ENCODE data around the gene RNF126.
A peak's percentile ranks its signal among the peaks of the same experiment; 100 is the strongest.

Gene RNF126

DNA sequence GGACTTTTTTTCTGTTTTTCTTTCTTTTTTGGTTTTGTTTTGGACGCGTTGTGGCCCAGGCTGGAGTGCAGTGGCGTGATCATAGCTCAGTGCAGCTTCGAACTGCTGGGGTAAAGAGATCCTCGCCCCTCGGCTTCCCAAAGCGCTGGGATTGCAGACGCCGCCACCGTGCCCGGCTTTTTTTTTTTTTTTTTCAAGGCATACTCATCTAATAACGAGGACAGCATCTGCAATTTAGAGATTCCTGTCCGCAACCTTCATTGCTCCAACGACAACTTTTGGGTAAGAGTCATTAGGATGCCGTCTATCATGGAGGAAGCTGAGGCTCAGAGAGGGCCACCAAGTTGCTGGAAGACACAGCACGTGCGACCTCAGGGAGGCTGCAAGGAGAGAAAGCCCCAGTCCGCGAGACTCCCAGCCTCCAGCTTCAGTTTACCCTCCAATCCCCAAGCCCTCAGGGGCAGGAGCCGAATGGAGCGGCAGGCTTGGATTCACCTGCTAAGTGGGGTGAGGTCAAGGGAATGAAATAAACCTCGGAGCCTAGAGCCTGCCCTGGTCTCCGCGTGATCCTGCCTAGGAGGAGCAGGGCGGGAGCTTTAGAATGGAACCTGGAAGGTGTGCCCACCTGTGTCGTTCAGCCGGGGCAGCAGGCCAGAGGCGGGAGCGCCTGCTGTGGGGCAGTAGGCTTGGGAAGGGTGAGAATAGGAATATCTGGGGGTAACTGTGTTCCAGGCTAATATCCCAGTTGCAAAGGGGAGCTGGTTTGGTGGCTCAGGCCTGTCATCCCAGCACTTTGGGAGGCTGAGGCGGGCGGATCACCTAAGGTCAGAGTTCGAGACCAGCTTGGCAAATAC, 29.0 kb downstream of the RNF126 start:
- ATAC-seq (ENCODE audit: insufficient read depth, low read depth): no peak; the same call in 1 of the 3 replicates
- Histone ChIP-seq H4K20me1 (ENCODE audit: insufficient read depth, low read length) (peaks cover 20% of the 10 kb centered on the region), H3K4me2 (ENCODE audit: insufficient read depth, low read length) (peak overlapping the region; percentile 100), H3K27me3 (ENCODE audit: insufficient read depth, low read length, poor library complexity) (no peaks in the 10 kb centered on the region), H3K9ac (ENCODE audit: low read depth, low read length) (peak overlapping the region; percentile 94), H3K9me3 (ENCODE audit: insufficient read depth, low read length, severe bottlenecking) (no peaks in the 10 kb centered on the region), H3K4me1 (ENCODE audit: insufficient read depth, low read length) (peaks cover 38% of the 10 kb centered on the region), H3K4me3 (ENCODE audit: low read depth in 1 of 2, low read length in 2 of 2) (peak overlapping the region; percentile 99 to 100), H3K36me3 (ENCODE audit: insufficient read depth, low read length) (peaks cover 21% of the 10 kb centered on the region), H3K27ac (ENCODE audit: low read length) (peak overlapping the region; percentile 81), H2AFZ (ENCODE audit: low read depth, low read length) (peak overlapping the region; percentile 94), H3K79me2 (ENCODE audit: insufficient read depth, low read length) (peaks cover 46% of the 10 kb centered on the region)
- no peak for DNase-seq
- TF ChIP-seq, protein P1, sequence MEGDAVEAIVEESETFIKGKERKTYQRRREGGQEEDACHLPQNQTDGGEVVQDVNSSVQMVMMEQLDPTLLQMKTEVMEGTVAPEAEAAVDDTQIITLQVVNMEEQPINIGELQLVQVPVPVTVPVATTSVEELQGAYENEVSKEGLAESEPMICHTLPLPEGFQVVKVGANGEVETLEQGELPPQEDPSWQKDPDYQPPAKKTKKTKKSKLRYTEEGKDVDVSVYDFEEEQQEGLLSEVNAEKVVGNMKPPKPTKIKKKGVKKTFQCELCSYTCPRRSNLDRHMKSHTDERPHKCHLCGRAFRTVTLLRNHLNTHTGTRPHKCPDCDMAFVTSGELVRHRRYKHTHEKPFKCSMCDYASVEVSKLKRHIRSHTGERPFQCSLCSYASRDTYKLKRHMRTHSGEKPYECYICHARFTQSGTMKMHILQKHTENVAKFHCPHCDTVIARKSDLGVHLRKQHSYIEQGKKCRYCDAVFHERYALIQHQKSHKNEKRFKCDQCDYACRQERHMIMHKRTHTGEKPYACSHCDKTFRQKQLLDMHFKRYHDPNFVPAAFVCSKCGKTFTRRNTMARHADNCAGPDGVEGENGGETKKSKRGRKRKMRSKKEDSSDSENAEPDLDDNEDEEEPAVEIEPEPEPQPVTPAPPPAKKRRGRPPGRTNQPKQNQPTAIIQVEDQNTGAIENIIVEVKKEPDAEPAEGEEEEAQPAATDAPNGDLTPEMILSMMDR (IDR thresholded peaks at IDR 0.05; ENCODE audit: borderline replicate concordance, extremely low read depth, low read length, poor library complexity, severe bottlenecking): no peak
- no peak for TF ChIP-seq EZH2 (IDR thresholded peaks at IDR 0.05; ENCODE audit: borderline replicate concordance, low read depth, low read length, severe bottlenecking)

DNA sequence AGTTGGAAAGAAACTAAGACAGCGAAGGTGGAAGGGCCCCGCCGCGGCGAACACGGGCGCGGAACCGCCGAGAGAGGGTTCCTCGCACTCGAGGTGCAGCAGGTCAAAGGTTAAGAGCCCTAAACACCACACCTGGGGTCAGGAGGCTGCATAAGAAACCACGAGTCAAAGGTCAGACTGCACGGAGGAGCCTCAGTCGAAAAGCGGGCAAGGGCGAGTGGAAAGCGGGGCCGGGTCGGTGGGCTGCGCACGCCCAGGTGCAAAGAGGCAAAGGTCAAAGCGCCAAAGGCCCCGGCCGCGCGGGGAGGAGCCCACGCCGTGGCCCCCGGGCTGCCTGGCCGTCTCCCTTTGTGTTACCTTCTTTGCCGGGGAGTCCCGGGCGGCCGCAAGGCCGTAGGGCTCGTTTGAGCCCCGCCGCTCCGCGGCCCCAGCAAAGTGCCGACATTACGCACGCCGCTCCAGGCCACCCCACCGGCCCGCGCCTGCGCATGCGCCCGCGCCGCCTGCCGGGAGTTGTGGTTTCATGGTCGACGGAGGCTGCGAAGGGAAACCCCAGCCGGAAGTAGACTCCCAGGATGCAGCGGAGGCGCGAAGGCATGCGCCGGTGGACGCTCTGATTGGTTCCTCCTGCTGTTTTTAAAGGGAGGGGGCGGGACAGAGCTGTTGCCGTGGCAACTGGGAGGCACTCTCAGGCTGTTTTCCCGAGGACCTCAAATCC, 29.8 kb downstream of the RNF126 start, which contains the start of gene POLRMT:
POLRMT (minus strand) TSS at position 470 of the 718 bp plus-strand sequence; CDS start at position 445, 25 bp downstream.
- ATAC-seq (ENCODE audit: insufficient read depth, low read depth): peak; percentile 94
- Histone ChIP-seq H3K4me1 (ENCODE audit: insufficient read depth, low read length) (peaks cover 38% of the 10 kb centered on the region), H3K9ac (ENCODE audit: low read depth, low read length) (peak within 1 kb of the TSS; percentile 94), H4K20me1 (ENCODE audit: insufficient read depth, low read length) (peaks cover 22% of the 10 kb centered on the region), H3K27ac (ENCODE audit: low read length) (peak within 1 kb of the TSS; percentile 82), H3K4me2 (ENCODE audit: insufficient read depth, low read length) (peak within 1 kb of the TSS; percentile 100), H3K27me3 (ENCODE audit: insufficient read depth, low read length, poor library complexity) (no peaks in the 10 kb centered on the region), H2AFZ (ENCODE audit: low read depth, low read length) (peak within 1 kb of the TSS; percentile 98), H3K36me3 (ENCODE audit: insufficient read depth, low read length) (peaks cover 29% of the 10 kb centered on the region), H3K79me2 (ENCODE audit: insufficient read depth, low read length) (peaks cover 54% of the 10 kb centered on the region), H3K4me3 (ENCODE audit: low read depth in 1 of 2, low read length in 2 of 2) (peak within 1 kb of the TSS; percentile 99 to 100), H3K9me3 (ENCODE audit: insufficient read depth, low read length, severe bottlenecking) (no peaks in the 10 kb centered on the region)
- peak; percentile 98 for DNase-seq
- no peak for TF ChIP-seq EZH2 (IDR thresholded peaks at IDR 0.05; ENCODE audit: borderline replicate concordance, low read depth, low read length, severe bottlenecking)
- TF ChIP-seq, protein P1 (IDR thresholded peaks at IDR 0.05; ENCODE audit: borderline replicate concordance, extremely low read depth, low read length, poor library complexity, severe bottlenecking): no peak

DNA sequence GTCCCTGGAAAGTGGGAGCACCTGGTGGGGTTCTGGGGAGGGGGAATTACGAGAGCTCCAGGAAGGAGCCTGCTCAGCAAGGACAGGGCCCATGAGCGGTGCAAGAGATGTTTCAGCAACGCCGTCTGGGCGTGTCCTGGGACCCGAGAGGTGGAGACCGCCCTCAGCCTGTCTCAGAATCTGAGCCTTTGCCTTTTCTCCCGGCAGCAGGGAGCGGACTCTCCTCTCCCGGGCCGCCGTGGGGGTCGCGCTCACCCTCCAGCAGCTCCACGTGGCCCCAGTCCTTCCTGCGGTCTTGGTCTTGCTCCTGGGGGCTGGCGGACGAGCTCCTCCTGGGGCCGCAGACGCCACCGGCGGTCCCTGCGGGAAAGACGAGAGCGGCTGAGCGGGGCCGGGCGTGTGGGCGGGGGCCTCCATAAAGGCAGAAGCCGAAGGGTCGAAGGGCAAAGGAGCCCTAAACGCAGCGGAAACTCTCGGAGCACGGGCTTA, 30.4 kb downstream of the RNF126 start:
- peak overlapping the region; percentile 82 for H3K27ac ChIP-seq (ENCODE audit: low read length)
- no peaks in the 10 kb centered on the region for H3K9me3 ChIP-seq (ENCODE audit: insufficient read depth, low read length, severe bottlenecking)
- peak overlapping the region; percentile 98 for H2AFZ ChIP-seq (ENCODE audit: low read depth, low read length)
- peaks cover 40% of the 10 kb centered on the region for H3K4me1 ChIP-seq (ENCODE audit: insufficient read depth, low read length)
- H3K4me2 ChIP-seq (ENCODE audit: insufficient read depth, low read length): peak overlapping the region; percentile 100
- DNase-seq (peak; percentile 60), ATAC-seq (ENCODE audit: insufficient read depth, low read depth) (peak; percentile 58)
- TF ChIP-seq, protein P1 (IDR thresholded peaks at IDR 0.05; ENCODE audit: borderline replicate concordance, extremely low read depth, low read length, poor library complexity, severe bottlenecking): no peak
- peaks cover 26% of the 10 kb centered on the region for H4K20me1 ChIP-seq (ENCODE audit: insufficient read depth, low read length)
- peak overlapping the region; percentile 94 for H3K9ac ChIP-seq (ENCODE audit: low read depth, low read length)
- peaks cover 35% of the 10 kb centered on the region for H3K36me3 ChIP-seq (ENCODE audit: insufficient read depth, low read length)
- H3K79me2 ChIP-seq (ENCODE audit: insufficient read depth, low read length): peaks cover 60% of the 10 kb centered on the region
- no peaks in the 10 kb centered on the region for H3K27me3 ChIP-seq (ENCODE audit: insufficient read depth, low read length, poor library complexity)
- peak overlapping the region; percentile 99 to 100 for H3K4me3 ChIP-seq (ENCODE audit: low read depth in 1 of 2, low read length in 2 of 2)
